ENCODE measurements around the gene MGMT.

Gene MGMT

GRCh38 chr10:129744134-129745111 lies 277.4 kb downstream of the MGMT start:
- DNase-seq, result no peak

DNA sequence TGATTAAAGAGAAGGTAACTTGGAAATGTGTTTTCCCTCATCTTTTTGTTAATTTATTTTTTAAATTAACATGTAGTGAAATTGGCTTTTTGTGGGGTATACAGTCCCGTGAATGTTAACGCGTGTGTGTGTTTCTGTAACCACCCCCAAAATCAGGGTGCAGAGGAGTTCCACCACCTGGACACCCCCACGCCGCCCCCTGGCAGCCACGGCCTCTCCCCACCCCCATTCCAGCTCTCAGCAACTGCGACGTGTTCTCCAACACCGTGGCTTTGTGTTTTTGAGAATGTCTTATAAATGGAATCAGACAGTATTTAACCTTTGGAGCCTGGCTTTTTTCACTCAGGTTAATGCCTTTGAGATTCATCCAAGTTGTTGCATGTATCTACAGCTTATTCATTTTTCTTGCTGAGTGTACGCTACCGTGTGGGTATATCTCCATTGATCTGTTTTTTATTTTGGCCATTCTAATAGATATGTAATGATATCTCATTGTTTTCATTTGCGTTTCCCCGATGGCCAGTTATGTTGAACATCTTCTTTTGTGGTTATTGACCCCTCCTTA lies 278.2 kb downstream of the MGMT start:
- no peak for DNase-seq

DNA sequence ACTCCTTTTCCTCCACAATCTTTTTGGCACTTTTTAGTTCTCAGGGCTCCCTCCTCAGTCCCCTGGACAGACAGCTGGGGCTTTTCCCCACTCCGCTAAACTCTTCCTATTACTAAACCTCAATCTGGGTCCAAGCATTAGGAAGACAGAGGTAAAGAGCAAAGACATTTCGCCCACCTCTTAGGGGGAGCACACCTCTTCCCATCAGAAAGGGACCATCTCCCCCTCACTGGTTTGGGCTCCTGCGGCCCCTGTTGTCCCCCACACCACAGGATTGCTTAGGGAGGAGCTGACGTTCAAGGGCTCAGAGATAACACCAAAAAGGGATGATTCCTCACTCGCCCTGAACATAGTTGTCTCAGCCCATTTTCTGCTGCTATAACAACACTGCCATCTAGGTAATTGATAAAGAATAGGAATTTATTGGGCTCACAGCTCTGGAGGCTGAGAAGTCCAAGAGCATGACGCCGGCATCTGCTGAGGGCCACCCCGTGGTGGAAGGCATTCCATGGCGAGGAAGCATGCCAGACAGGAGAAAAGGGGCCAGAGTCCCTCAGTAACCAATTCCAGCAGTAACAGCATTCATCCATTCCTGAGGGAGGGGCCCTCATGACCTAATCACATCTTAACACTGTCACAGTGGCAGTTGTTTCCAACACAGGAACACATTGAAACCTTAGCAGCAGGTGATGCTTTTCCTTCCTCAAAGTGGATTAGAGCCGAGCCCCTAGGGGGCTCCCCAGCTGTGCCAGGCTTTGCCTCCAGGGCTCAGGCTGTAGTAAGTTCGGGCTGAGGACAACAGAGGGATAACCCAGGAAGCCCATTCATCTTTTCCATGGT lies 287.4 kb downstream of the MGMT start:
- no peak for DNase-seq

- DNase-seq, result no peak
Measured at GRCh38 chr10:129755158-129755591, 288.1 kb downstream of the MGMT start.

- DNase-seq, result no peak
Measured at GRCh38 chr10:129755621-129756020, 288.6 kb downstream of the MGMT start.

- DNase-seq, result peak; percentile 5
Measured at GRCh38 chr10:129756912-129757901, 290.2 kb downstream of the MGMT start.

GRCh38 chr10:129758207-129759021 lies 291.4 kb downstream of the MGMT start:
- no peak for DNase-seq

DNA sequence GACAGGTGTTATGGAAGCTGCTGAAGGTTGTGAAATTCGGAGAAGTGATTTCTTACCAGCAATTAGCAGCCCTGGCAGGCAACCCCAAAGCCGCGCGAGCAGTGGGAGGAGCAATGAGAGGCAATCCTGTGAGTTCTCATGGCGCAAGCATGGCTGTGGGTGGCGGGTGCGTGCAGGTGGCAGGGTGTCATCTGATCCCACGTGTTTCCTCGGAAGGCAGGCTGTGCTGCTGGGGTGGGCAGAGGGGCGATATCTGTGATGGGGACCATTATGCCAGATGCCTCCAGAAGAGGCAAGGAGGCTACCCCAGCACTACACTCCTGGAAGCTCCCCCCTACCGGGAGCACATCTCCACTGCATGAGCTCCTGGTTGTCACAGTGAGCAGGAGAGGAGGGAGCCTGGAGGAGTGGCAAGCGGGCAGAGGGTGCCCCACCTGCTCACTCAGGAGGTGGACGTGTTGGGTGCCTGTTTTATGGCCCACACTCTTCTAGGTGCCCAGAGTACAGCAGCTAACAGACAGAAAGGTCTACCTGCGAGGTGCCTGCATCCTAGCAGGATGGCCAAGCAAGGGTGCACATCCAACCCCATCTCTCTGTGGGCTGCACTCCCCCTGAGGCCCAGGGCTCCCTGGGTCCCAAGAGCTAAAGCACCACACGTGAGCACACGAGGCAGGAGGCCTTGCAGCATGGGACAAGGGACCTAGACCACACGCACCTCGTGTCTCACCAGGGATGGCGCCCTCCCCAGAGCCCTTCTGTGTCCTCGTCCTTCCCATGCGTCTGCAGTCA lies 292.4 kb downstream of the MGMT start:
- no peak for DNase-seq

DNA sequence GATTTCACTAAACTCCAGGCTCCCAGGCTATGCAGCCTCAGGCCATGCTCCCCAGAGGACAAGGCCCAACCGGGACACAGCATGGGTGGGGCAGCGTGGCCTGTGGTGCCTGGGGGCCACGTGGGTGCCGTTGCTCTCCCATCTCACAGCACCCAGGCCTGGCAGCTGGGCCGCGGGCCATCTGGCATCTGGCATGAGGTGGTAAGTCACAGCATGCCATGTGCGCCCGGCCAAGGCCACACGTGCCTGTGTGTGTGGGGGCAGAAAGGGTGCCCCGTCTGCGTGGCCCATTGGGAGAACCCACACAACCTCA lies 292.9 kb downstream of the MGMT start:
- DNase-seq, result no peak

GRCh38 chr10:129760416-129760815 lies 293.4 kb downstream of the MGMT start:
- DNase-seq, result no peak

- DNase-seq, result no peak
Measured at GRCh38 chr10:129761197-129761972, 294.3 kb downstream of the MGMT start.

- no peak for DNase-seq
Measured at GRCh38 chr10:129761981-129762956, 295.2 kb downstream of the MGMT start.

DNA sequence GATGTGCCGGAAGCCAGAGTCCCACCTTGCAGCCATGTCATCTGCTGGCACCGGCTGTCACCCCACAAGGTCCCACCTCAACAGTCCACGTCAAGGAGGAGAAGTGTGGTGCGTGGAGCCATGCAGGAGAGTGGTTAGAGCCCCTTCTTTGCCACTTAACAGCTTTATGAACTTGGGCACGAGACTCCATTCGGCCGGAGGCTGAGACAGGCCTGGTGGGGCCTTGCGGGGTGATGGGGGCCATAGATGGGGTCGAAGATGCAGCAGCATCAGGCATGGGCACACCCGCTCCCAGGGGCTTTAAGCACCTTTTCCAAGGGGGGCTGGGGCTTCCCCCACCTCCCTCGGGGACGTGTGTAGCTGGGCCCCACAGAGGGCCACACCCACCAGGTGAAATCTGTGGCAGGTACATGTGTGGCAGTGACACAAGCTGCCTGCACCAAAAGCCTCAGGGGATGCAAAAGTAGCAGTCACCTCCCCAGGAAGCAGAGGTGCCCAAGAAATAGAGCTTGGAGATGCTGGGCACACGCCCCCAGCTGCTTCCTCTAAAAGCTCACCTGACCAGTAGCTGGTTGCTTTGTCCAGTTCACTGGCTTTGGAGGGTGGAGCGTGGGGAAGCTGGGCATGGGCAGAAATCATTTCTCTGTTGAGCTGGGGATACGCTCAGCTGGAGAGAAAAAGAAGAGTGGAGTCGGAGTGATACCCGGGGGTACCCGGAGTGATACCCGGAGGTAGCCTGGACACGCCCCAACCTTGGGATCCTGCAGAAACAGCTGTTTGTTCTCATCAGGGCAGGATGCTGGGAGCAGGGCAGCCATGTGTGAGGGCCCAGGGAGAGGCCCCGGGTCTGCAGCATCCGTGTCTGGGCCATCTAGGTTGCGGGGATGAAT lies 297.2 kb downstream of the MGMT start:
- DNase-seq, result no peak

DNA sequence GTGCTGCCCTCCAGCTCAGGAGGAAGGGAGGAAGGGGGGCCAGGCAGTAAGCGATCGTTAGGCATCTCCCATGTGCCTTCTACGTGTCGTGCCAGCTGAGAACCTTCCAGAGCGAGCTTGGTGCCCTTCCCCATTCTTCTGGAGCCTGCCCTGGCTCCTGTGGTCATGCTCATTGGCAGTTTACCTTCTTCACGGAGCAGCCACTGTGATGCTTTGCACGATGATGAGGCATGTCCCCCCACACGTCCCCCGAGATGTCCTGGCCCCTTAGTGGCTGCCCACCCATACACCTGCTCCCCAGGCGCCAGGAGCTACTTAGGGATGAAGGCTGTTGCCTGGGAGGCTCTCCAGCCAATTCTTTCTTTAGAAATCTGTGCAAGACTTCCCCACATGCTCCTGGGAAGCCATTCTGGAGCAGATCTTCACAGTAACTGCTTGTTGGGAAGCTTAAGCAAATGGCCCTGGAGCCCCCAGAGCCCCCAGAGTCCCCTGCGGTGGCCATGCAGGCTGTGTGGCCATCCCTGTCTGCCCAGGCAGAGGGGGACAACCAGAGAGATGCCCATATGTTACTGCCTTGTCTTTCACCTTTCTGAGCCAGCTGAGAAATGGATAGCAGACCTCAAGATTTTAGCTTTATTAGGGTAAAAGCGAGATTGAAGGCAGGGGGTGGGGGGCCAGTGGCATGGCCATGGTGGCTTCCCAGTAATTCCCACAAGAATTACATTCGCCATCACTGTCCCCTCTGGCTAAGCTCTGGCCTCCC lies 298.0 kb downstream of the MGMT start:
- DNase-seq, result no peak

GRCh38 chr10:129765664-129766550 lies 298.9 kb downstream of the MGMT start:
- no peak for DNase-seq
